Activated CD4-positive, alpha-beta T cell treated with anti-CD3 and anti-CD28 coated beads, Interleukin-2, amount 10 ng/mL, durations not matched to agents 24 days and 14 days (primary cell): ENCODE data around the gene KCNH8. TPM values are rescaled to one million over a fixed set of nuclear protein-coding genes. Genes with fewer than 3 reads are reported as not detected.

Source experiments
- DNase-seq: peaks from one replicate; pipeline ENCODE4 v3.0.0; 2022
- H3K27ac Mint-ChIP-seq: one replicate; pipeline ENCODE4 v1.8.0; 2022; ENCODE audit warnings: mild to moderate bottlenecking, mixed read lengths
- H3K27me3 Mint-ChIP-seq: one replicate; pipeline ENCODE4 v1.8.0; 2022; ENCODE audit warnings: mixed read lengths
- H3K36me3 Mint-ChIP-seq: one replicate; pipeline ENCODE4 v1.8.0; 2022; ENCODE audit warnings: low read depth, mild to moderate bottlenecking, mixed read lengths
- H3K4me1 Mint-ChIP-seq: one replicate; pipeline ENCODE4 v1.8.0; 2021; ENCODE audit warnings: mixed read lengths
- H3K4me3 Mint-ChIP-seq: one replicate; pipeline ENCODE4 v1.8.0; 2022; ENCODE audit warnings: mild to moderate bottlenecking, moderate library complexity, mixed read lengths
- H3K9me3 Mint-ChIP-seq: one replicate; pipeline ENCODE4 v1.8.0; 2021; ENCODE audit warnings: mixed read lengths
- intact Hi-C: fragments of 100-400 bp; cut with micrococcal nuclease; formaldehyde crosslinking; loops from one replicate; pipeline ENCODE4 v1.15.1; 2023
- total RNA-seq: library from RNA; stranded (reverse); gene quantifications from 2 replicates; pipeline ENCODE4 v1.2.3, GENCODE V29; 2022

The KCNH8 gene
- total RNA-seq, 1 donor from 2014 or later = not detected

GRCh38 chr3:19248767-19249166 is 100.5 kb downstream of the KCNH8 start:
- Mint-ChIP-seq H3K9me3 (peaks cover 5% of the 10 kb centered on the region), H3K27me3 (no peaks in the 10 kb centered on the region), H3K4me3 (no peak overlapping the region), H3K36me3 (no peaks in the 10 kb centered on the region), H3K27ac (no peak overlapping the region), H3K4me1 (no peaks in the 10 kb centered on the region)
- intact Hi-C loops = no loop called here
- no peak for DNase-seq

- Mint-ChIP-seq H3K4me1 (peaks cover 8% of the 10 kb centered on the region), H3K4me3 (no peak overlapping the region), H3K27ac (no peak overlapping the region), H3K9me3 (no peaks in the 10 kb centered on the region), H3K27me3 (no peaks in the 10 kb centered on the region), H3K36me3 (no peaks in the 10 kb centered on the region)
- intact Hi-C loops = no loop called here
- no peak for DNase-seq
Measured at GRCh38 chr3:19250959-19251610, 102.8 kb downstream of the KCNH8 start.

DNA sequence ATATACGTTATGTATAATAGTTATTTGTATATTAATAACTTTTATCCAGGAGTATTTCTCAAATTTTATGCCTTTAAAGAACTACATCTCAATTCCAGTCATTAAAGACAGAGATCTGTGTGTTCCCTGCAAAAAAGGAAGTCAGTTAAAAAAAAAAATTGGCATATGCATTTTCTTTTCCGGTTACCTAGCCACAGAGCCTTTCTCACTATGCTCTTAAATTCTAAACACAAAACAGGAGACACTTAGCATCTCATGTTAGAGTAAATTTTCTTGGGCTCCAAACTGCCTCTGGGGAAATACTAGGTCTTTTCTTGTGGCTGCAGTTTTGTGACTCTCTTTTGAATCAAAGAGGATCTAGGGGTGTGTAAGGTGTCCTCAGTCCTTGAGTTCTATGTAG is 105.9 kb downstream of the KCNH8 start:
- Mint-ChIP-seq H3K4me1 (peaks cover 8% of the 10 kb centered on the region), H3K36me3 (no peaks in the 10 kb centered on the region), H3K4me3 (no peak overlapping the region), H3K27me3 (no peaks in the 10 kb centered on the region), H3K27ac (no peak overlapping the region), H3K9me3 (no peaks in the 10 kb centered on the region)
- DNase-seq = no peak
- intact Hi-C loops = no loop called here

DNA sequence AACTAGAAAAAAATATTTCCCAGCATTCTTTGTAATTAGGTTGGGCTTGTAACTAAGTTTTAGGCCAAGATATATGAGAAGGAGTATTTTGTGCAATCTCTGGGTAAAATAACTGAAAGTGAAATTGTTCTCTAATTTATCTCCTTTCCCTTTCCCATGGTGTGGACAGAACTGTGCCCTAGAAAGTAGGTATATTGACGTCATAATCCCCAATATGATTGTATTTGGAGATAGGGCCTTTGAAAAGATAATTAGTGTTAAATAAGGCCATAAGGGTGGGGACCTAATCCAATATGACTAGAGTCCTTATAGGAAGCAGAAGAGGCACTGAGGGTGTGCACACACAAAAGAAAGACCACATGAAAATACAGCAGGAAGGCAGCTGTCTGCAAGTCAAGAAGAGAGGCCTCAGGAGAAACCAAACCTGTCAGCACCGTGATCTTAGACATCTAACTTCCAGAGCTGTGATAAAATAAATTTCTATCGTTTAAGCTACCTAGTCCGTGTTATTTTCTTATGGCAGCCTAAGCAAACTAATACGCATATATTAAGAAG is 106.6 kb downstream of the KCNH8 start:
- DNase-seq = no peak
- intact Hi-C loops = no loop called here
- Mint-ChIP-seq H3K27ac (no peak overlapping the region), H3K4me3 (no peak overlapping the region), H3K36me3 (no peaks in the 10 kb centered on the region), H3K4me1 (peaks cover 8% of the 10 kb centered on the region), H3K9me3 (no peaks in the 10 kb centered on the region), H3K27me3 (no peaks in the 10 kb centered on the region)

- no peak overlapping the region for H3K27ac Mint-ChIP-seq
- no peak for DNase-seq
- H3K36me3 Mint-ChIP-seq = no peaks in the 10 kb centered on the region
- intact Hi-C loops = no loop called here
- no peak overlapping the region for H3K4me3 Mint-ChIP-seq
- H3K27me3 Mint-ChIP-seq = no peaks in the 10 kb centered on the region
- no peaks in the 10 kb centered on the region for H3K9me3 Mint-ChIP-seq
- H3K4me1 Mint-ChIP-seq = peaks cover 8% of the 10 kb centered on the region
Measured at GRCh38 chr3:19256313-19256712, 108.0 kb downstream of the KCNH8 start.

GRCh38 chr3:19263606-19264005 is 115.3 kb downstream of the KCNH8 start:
- H3K27ac Mint-ChIP-seq = no peak overlapping the region
- DNase-seq = no peak
- no peaks in the 10 kb centered on the region for H3K9me3 Mint-ChIP-seq
- H3K27me3 Mint-ChIP-seq = no peaks in the 10 kb centered on the region
- intact Hi-C loops = no loop called here
- H3K4me1 Mint-ChIP-seq = no peaks in the 10 kb centered on the region
- H3K4me3 Mint-ChIP-seq = no peak overlapping the region
- H3K36me3 Mint-ChIP-seq = no peaks in the 10 kb centered on the region

- H3K36me3 Mint-ChIP-seq = no peaks in the 10 kb centered on the region
- intact Hi-C loops = no loop called here
- H3K4me1 Mint-ChIP-seq = no peaks in the 10 kb centered on the region
- H3K27ac Mint-ChIP-seq = no peak overlapping the region
- no peaks in the 10 kb centered on the region for H3K27me3 Mint-ChIP-seq
- no peak for DNase-seq
- H3K4me3 Mint-ChIP-seq = no peak overlapping the region
- no peaks in the 10 kb centered on the region for H3K9me3 Mint-ChIP-seq
Measured at GRCh38 chr3:19264424-19264823, 116.1 kb downstream of the KCNH8 start.

DNA sequence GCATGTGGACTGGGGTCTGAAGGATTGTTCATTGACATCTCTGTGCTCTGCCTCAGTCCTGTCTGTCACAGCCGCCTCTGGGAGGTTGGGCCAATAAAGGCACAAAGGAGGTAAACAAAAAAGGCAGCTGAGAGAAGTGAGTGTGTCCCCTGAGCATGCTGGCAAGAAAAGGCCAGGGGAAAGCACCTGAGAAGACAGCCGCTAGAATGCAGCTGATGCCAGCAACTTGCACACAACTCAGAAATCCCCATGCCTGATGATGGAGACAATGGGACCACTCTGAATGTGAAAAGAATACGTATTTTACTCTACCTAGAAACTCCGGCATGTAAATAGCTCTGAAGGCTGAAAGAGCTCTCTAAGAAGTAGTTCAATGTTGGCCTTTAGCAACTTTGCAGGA is 118.7 kb downstream of the KCNH8 start:
- Mint-ChIP-seq H3K4me1 (no peaks in the 10 kb centered on the region), H3K4me3 (no peak overlapping the region), H3K9me3 (no peaks in the 10 kb centered on the region), H3K36me3 (no peaks in the 10 kb centered on the region), H3K27me3 (no peaks in the 10 kb centered on the region), H3K27ac (no peak overlapping the region)
- intact Hi-C loops = no loop called here
- no peak for DNase-seq

DNA sequence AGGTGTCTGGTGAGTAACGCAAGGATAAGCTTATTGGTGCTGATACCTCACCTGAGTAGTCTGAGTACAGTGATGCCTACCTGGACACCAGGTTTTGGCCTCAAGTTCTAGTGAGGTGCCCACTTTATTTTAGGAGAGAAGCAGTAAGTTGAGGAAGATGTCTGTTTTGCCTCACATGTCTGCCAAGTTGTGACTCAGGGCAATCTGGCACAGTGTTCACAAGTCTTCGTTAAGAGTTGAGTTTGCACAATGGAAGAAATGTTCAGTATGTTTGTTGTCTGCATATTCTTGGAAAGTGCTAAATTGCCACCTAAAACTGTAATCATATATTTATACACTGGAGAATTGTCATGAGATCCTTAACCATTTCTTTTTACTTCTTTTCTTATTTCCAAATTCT is 122.2 kb downstream of the KCNH8 start:
- Mint-ChIP-seq H3K4me3 (no peak overlapping the region), H3K27ac (no peak overlapping the region), H3K4me1 (no peaks in the 10 kb centered on the region), H3K9me3 (no peaks in the 10 kb centered on the region), H3K27me3 (no peaks in the 10 kb centered on the region), H3K36me3 (no peaks in the 10 kb centered on the region)
- intact Hi-C loops = no loop called here
- DNase-seq = no peak

- no peaks in the 10 kb centered on the region for H3K36me3 Mint-ChIP-seq
- no peaks in the 10 kb centered on the region for H3K27me3 Mint-ChIP-seq
- H3K27ac Mint-ChIP-seq = no peak overlapping the region
- H3K4me1 Mint-ChIP-seq = no peaks in the 10 kb centered on the region
- DNase-seq = no peak
- intact Hi-C loops = no loop called here
- no peaks in the 10 kb centered on the region for H3K9me3 Mint-ChIP-seq
- H3K4me3 Mint-ChIP-seq = no peak overlapping the region
Measured at GRCh38 chr3:19272296-19272695, 124.0 kb downstream of the KCNH8 start.

DNA sequence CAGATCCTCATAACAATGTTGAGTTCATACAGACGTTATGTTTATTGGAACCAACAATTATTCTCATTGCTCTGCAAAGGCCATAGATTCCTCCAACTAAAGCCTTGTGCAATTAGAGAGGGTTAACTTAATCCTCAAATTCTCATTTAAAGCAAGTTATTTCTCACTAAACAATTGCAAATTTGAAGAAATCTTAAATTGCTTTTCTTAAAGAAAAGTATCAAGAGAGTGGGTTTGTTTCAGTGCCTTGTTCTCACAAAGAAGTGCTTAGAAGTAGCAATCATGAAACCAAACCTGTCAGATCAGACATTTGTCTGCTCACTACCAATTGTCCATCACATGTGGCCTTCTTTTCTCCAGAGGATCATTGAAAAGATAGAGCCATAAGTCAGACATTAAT is 124.8 kb downstream of the KCNH8 start:
- DNase-seq = no peak
- Mint-ChIP-seq H3K27ac (no peak overlapping the region), H3K9me3 (no peaks in the 10 kb centered on the region), H3K27me3 (no peaks in the 10 kb centered on the region), H3K36me3 (no peaks in the 10 kb centered on the region), H3K4me3 (no peak overlapping the region), H3K4me1 (no peaks in the 10 kb centered on the region)
- intact Hi-C loops = no loop called here

DNA sequence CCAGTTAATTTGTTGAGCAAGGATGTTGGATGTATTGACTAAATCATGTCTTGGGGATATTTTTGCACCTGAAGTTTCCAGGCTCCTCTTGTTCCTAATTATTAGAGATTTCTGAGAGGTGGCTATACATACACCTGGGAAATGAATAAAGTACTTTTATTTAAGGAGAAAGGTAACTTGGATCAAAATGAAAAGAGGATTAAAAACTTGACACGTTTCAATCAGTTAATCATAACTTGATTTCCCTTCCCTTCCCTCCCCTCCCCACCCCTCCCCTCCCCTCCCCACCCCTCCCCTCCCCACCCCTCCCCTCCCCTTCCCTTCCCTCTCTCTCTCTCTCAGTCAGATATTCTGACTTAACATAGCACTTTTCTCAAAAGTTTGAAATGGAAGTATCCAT is 126.3 kb downstream of the KCNH8 start:
- DNase-seq = no peak
- H3K36me3 Mint-ChIP-seq = no peaks in the 10 kb centered on the region
- intact Hi-C loops = no loop called here
- no peaks in the 10 kb centered on the region for H3K27me3 Mint-ChIP-seq
- no peaks in the 10 kb centered on the region for H3K4me1 Mint-ChIP-seq
- no peak overlapping the region for H3K4me3 Mint-ChIP-seq
- no peak overlapping the region for H3K27ac Mint-ChIP-seq
- no peaks in the 10 kb centered on the region for H3K9me3 Mint-ChIP-seq

GRCh38 chr3:19284974-19285373 is 136.7 kb downstream of the KCNH8 start:
- Mint-ChIP-seq H3K36me3 (no peaks in the 10 kb centered on the region), H3K27ac (no peak overlapping the region), H3K9me3 (no peaks in the 10 kb centered on the region), H3K27me3 (no peaks in the 10 kb centered on the region), H3K4me3 (no peak overlapping the region), H3K4me1 (no peaks in the 10 kb centered on the region)
- intact Hi-C loops = no loop called here
- no peak for DNase-seq

- no peak overlapping the region for H3K27ac Mint-ChIP-seq
- no peaks in the 10 kb centered on the region for H3K36me3 Mint-ChIP-seq
- no peak overlapping the region for H3K4me3 Mint-ChIP-seq
- intact Hi-C loops = no loop called here
- no peak for DNase-seq
- H3K9me3 Mint-ChIP-seq = no peaks in the 10 kb centered on the region
- no peaks in the 10 kb centered on the region for H3K4me1 Mint-ChIP-seq
- H3K27me3 Mint-ChIP-seq = no peaks in the 10 kb centered on the region
Measured at GRCh38 chr3:19293295-19293694, 145.0 kb downstream of the KCNH8 start.

DNA sequence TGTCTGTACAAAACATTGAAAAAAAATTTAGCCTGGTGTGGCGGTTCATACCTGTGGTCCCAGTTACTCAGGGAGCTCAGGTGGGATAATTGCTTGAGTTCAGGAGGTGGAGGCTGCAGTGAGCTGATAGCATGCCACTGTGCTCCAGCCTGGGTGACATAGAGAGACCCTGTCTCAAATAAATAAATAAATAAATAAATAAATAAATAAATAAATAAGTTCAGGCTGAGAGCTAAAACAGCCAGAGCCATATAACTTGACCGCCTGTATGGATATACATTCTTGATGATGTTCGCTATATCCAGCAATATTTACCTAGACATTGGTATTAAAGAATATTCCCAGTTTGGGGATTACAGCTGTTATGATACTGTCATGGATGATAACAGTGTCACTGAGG is 146.9 kb downstream of the KCNH8 start:
- Mint-ChIP-seq H3K4me3 (no peak overlapping the region), H3K27me3 (no peaks in the 10 kb centered on the region)

More for the DNA sequence above, 146.9 kb downstream of the KCNH8 start:
- Mint-ChIP-seq H3K9me3 (no peaks in the 10 kb centered on the region), H3K36me3 (no peaks in the 10 kb centered on the region), H3K27ac (no peak overlapping the region), H3K4me1 (no peaks in the 10 kb centered on the region)
- DNase-seq = no peak
- intact Hi-C loops = no loop called here
